Mesenchymal stem cell (in vitro differentiated cells and primary cell): Measurements from ENCODE around the gene SOWAHA.

Source experiments
- DNase-seq: peaks from one replicate; pipeline ENCODE4 v3.0.0-alpha.2; 2013
- H2AFZ ChIP-seq: one replicate; pipeline ENCODE4 v1.6.1; 2013; ENCODE audit warnings: low read depth, mild to moderate bottlenecking, control low read depth, inconsistent platforms, low read length, moderate library complexity
- H2AK5ac ChIP-seq: 2 replicates; pipeline ENCODE4 v1.6.1; 2013; ENCODE audit warnings: low read length, moderate library complexity, mild to moderate bottlenecking, inconsistent platforms; ENCODE audit not compliant: severe bottlenecking
- H2BK120ac ChIP-seq: one replicate; pipeline ENCODE4 v1.6.1; 2013; ENCODE audit warnings: low read depth, mild to moderate bottlenecking, inconsistent platforms, low read length, moderate library complexity
- H2BK12ac ChIP-seq, 2 experiments: one replicate each; pipeline ENCODE4 v1.6.1; 2013; ENCODE audit warnings: inconsistent platforms in 2 of 2, low read length in 2 of 2, mild to moderate bottlenecking in 2 of 2, moderate library complexity in 2 of 2, control low read depth in 1 of 2
- H2BK15ac ChIP-seq: one replicate; pipeline ENCODE4 v1.6.1; 2013; ENCODE audit warnings: mild to moderate bottlenecking, low read depth, inconsistent platforms; ENCODE audit not compliant: poor library complexity, severe bottlenecking
- H2BK5ac ChIP-seq: 2 replicates; pipeline ENCODE4 v1.6.1; 2013; ENCODE audit warnings: low read depth, mild to moderate bottlenecking, low read length, control low read depth, inconsistent platforms; ENCODE audit not compliant: poor library complexity, severe bottlenecking
- H3K14ac ChIP-seq, 2 experiments: one replicate each; pipeline ENCODE4 v1.6.1; 2013; ENCODE audit warnings: inconsistent platforms in 2 of 2, low read length in 2 of 2, control low read depth in 1 of 2, mild to moderate bottlenecking in 1 of 2, moderate library complexity in 1 of 2
- H3K18ac ChIP-seq, 2 experiments: one replicate each; pipeline ENCODE4 v1.6.1; 2013; ENCODE audit warnings: inconsistent platforms in 2 of 2, low read length in 2 of 2, control low read depth in 1 of 2, low read depth in 1 of 2, mild to moderate bottlenecking in 1 of 2
- H3K23ac ChIP-seq, 2 experiments: one replicate each; pipeline ENCODE4 v1.6.1; 2013; ENCODE audit warnings: inconsistent platforms in 2 of 2, low read length in 2 of 2, mild to moderate bottlenecking in 2 of 2, moderate library complexity in 2 of 2, control low read depth in 1 of 2
- H3K27ac ChIP-seq: 2 replicates; pipeline ENCODE4 v1.5.1; 2013; ENCODE audit warnings: mild to moderate bottlenecking, moderate library complexity, low read length, control low read depth, inconsistent platforms; ENCODE audit not compliant: poor library complexity, severe bottlenecking
- H3K27me3 ChIP-seq, 2 experiments: 2 replicates each; pipeline versions ENCODE4 v1.6.1 to v1.7.0; 2013; ENCODE audit warnings: low read length in 2 of 2, mild to moderate bottlenecking in 2 of 2, moderate library complexity in 2 of 2, control low read depth in 1 of 2, inconsistent platforms in 1 of 2; ENCODE audit not compliant: control insufficient read depth in 1 of 2, insufficient read depth in 1 of 2
- H3K36me3 ChIP-seq, 2 experiments: 2 replicates each; pipeline versions ENCODE4 v1.6.1 to v1.7.0; 2013; ENCODE audit warnings: low read length in 2 of 2, control low read depth in 1 of 2, inconsistent platforms in 1 of 2, low read depth in 1 of 2, mild to moderate bottlenecking in 1 of 2; ENCODE audit not compliant: insufficient read depth in 2 of 2, control insufficient read depth in 1 of 2
- H3K4ac ChIP-seq, 2 experiments: one replicate each; pipeline ENCODE4 v1.6.1; 2013; ENCODE audit warnings: inconsistent platforms in 2 of 2, low read length in 2 of 2, mild to moderate bottlenecking in 2 of 2, moderate library complexity in 2 of 2, control low read depth in 1 of 2, low read depth in 1 of 2
- H3K4me1 ChIP-seq: 2 replicates; pipeline ENCODE4 v1.6.1; 2013; ENCODE audit warnings: low read depth, low read length, control low read depth; ENCODE audit not compliant: control insufficient read depth, insufficient read depth
- H3K4me2 ChIP-seq: 2 replicates; pipeline ENCODE4 v1.6.1; 2013; ENCODE audit warnings: low read length, mild to moderate bottlenecking, inconsistent platforms; ENCODE audit not compliant: poor library complexity, severe bottlenecking
- H3K4me3 ChIP-seq, 2 experiments: 2 replicates each; pipeline versions ENCODE4 v1.5.1 to v1.7.0; 2013; ENCODE audit warnings: low read length in 2 of 2, mild to moderate bottlenecking in 2 of 2, control low read depth in 1 of 2, low read depth in 1 of 2; ENCODE audit not compliant: insufficient read depth in 1 of 2
- H3K79me1 ChIP-seq: replicated peaks from 2 replicates; pipeline ENCODE4 v1.6.1; 2013; ENCODE audit warnings: mild to moderate bottlenecking, control low read depth, low read length, inconsistent platforms; ENCODE audit not compliant: poor library complexity, severe bottlenecking
- H3K9ac ChIP-seq: 2 replicates; pipeline ENCODE4 v1.7.0; 2013; ENCODE audit warnings: mild to moderate bottlenecking, low read length, moderate library complexity
- H3K9me3 ChIP-seq: 2 replicates; pipeline ENCODE4 v1.7.0; 2013; ENCODE audit warnings: mild to moderate bottlenecking, low read length; ENCODE audit not compliant: control insufficient read depth
- H4K8ac ChIP-seq: one replicate; pipeline ENCODE4 v1.6.1; 2013; ENCODE audit warnings: inconsistent platforms, mild to moderate bottlenecking, low read length, moderate library complexity
- H4K91ac ChIP-seq: one replicate; pipeline ENCODE4 v1.6.1; 2013; ENCODE audit warnings: mild to moderate bottlenecking, low read length, inconsistent platforms
- WGBS: methylation state at CpG from one replicate; pipeline ENCODE4 v1.1.7; 2013; ENCODE audit warnings: mixed read lengths; 5-methylcytosine and 5-hydroxymethylcytosine counted together

Gene SOWAHA

DNA sequence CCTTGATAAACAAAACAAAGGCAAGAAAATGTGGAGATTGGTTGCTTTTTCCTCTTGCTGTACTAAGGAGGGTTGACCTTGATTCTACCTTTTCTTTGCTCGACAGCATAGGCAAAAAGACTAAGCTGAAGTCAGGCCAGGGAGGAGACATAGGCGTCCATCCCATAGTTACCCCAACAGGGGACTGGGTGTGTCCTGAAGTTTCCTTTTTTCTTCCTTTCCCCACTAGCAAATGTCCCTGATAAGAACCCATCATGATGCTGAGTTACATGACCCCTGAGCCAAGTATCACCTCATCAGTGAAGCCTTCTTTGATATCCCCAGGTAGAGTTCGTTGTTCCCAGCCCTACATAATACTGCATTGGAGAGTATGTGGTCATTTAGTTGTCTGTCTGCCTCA lies 27.2 kb downstream of the SOWAHA start:
- H3K9me3 ChIP-seq: no peaks in the 10 kb centered on the region
- no peak overlapping the region for H2BK15ac ChIP-seq
- no peak overlapping the region for H3K9ac ChIP-seq
- H2BK5ac ChIP-seq: no peak overlapping the region
- H3K36me3 ChIP-seq: no peaks in the 10 kb centered on the region
- H3K4ac ChIP-seq: no peak overlapping the region
- H4K8ac ChIP-seq: no peak overlapping the region
- no peak overlapping the region for H3K14ac ChIP-seq
- peak overlapping the region in 1 of 2 experiments; percentile 17 for H3K18ac ChIP-seq
- DNase-seq: no peak
- no peak overlapping the region for H2AK5ac ChIP-seq
- no peak overlapping the region for H3K4me3 ChIP-seq
- H2BK12ac ChIP-seq: no peak overlapping the region
- no peak overlapping the region for H3K4me2 ChIP-seq
- no peak overlapping the region for H2BK120ac ChIP-seq
- H2AFZ ChIP-seq: no peak overlapping the region
- WGBS: 83% methylated on average over 3 of the region's 3 CpGs
- H3K27ac ChIP-seq: no peak overlapping the region
- H4K91ac ChIP-seq: no peak overlapping the region
- peaks cover 1% of the 10 kb centered on the region for H3K4me1 ChIP-seq
- no peaks in the 10 kb centered on the region for H3K27me3 ChIP-seq
- no peak overlapping the region for H3K23ac ChIP-seq
- H3K79me1 ChIP-seq: no peaks in the 10 kb centered on the region

GRCh38 chr5:132840896-132841295 lies 27.8 kb downstream of the SOWAHA start:
- Histone ChIP-seq H2BK120ac (no peak overlapping the region), H2BK5ac (no peak overlapping the region), H3K14ac (no peak overlapping the region), H3K27ac (no peak overlapping the region), H3K36me3 (no peaks in the 10 kb centered on the region), H2AFZ (no peak overlapping the region), H2AK5ac (no peak overlapping the region), H3K4me2 (no peak overlapping the region), H3K9ac (no peak overlapping the region), H3K4ac (no peak overlapping the region), H3K4me1 (peaks cover 1% of the 10 kb centered on the region), H4K91ac (no peak overlapping the region), H3K23ac (no peak overlapping the region), H4K8ac (no peak overlapping the region), H3K9me3 (no peaks in the 10 kb centered on the region), H3K79me1 (no peaks in the 10 kb centered on the region), H2BK15ac (no peak overlapping the region), H3K4me3 (no peak overlapping the region), H3K27me3 (no peaks in the 10 kb centered on the region), H3K18ac (peak overlapping the region in 1 of 2 experiments; percentile 58), H2BK12ac (peak overlapping the region in 1 of 2 experiments; percentile 15)
- 83% methylated on average over 1 of the region's 1 CpG for WGBS
- DNase-seq: no peak

- Histone ChIP-seq H4K91ac (no peak overlapping the region), H3K4me3 (no peak overlapping the region), H3K79me1 (no peaks in the 10 kb centered on the region), H3K4me2 (no peak overlapping the region), H3K36me3 (no peaks in the 10 kb centered on the region), H2BK120ac (no peak overlapping the region), H3K4ac (no peak overlapping the region), H2AFZ (no peak overlapping the region), H3K27ac (no peak overlapping the region), H2BK5ac (no peak overlapping the region), H2AK5ac (no peak overlapping the region), H4K8ac (no peak overlapping the region), H2BK12ac (no peak overlapping the region), H3K23ac (no peak overlapping the region), H3K9ac (no peak overlapping the region), H3K18ac (no peak overlapping the region), H3K9me3 (no peaks in the 10 kb centered on the region), H3K4me1 (peaks cover 1% of the 10 kb centered on the region), H2BK15ac (no peak overlapping the region), H3K14ac (no peak overlapping the region), H3K27me3 (no peaks in the 10 kb centered on the region)
- DNase-seq: peak; percentile 71
- 82% methylated on average over 4 of the region's 4 CpGs for WGBS
Measured at GRCh38 chr5:132841305-132841704, 28.2 kb downstream of the SOWAHA start.

GRCh38 chr5:132848270-132848669 lies 35.2 kb downstream of the SOWAHA start:
- Histone ChIP-seq H3K27me3 (no peaks in the 10 kb centered on the region), H3K18ac (no peak overlapping the region), H3K36me3 (no peaks in the 10 kb centered on the region), H3K4me2 (no peak overlapping the region), H3K4ac (no peak overlapping the region), H3K23ac (no peak overlapping the region), H3K9me3 (no peaks in the 10 kb centered on the region), H2AK5ac (no peak overlapping the region), H2BK12ac (no peak overlapping the region), H3K4me3 (no peak overlapping the region), H4K91ac (no peak overlapping the region), H2BK5ac (no peak overlapping the region), H3K9ac (no peak overlapping the region), H4K8ac (no peak overlapping the region), H3K14ac (no peak overlapping the region), H2BK15ac (no peak overlapping the region), H3K4me1 (no peaks in the 10 kb centered on the region), H2BK120ac (no peak overlapping the region), H2AFZ (no peak overlapping the region), H3K79me1 (no peaks in the 10 kb centered on the region), H3K27ac (no peak overlapping the region)
- DNase-seq: no peak
- WGBS: 94% methylated on average over 7 of the region's 8 CpGs
